GM19043 (cell line): ENCODE measurements around the gene SLC9C2.
"Not testable (repeated sequence)": the region's sequence is repeated elsewhere in the genome, so short reads cannot be mapped to it uniquely, and the experiment has no call there.

Source experiments
- ATAC-seq: cut with Tn5 transposase; IDR thresholded peaks from one replicate; pipeline ENCODE4 v1.9.1; 2021; ENCODE audit warnings: low read depth; ENCODE audit not compliant: unreplicated experiment

SLC9C2 gene

GRCh38 chr1:173603056-173603591 lies at the start of gene SLC9C2:
Gene SLC9C2, minus strand, starts transcription at chr1:173603072. Its CDS starts 1,296 bp downstream, at chr1:173601776.
- ATAC-seq = no peak

DNA sequence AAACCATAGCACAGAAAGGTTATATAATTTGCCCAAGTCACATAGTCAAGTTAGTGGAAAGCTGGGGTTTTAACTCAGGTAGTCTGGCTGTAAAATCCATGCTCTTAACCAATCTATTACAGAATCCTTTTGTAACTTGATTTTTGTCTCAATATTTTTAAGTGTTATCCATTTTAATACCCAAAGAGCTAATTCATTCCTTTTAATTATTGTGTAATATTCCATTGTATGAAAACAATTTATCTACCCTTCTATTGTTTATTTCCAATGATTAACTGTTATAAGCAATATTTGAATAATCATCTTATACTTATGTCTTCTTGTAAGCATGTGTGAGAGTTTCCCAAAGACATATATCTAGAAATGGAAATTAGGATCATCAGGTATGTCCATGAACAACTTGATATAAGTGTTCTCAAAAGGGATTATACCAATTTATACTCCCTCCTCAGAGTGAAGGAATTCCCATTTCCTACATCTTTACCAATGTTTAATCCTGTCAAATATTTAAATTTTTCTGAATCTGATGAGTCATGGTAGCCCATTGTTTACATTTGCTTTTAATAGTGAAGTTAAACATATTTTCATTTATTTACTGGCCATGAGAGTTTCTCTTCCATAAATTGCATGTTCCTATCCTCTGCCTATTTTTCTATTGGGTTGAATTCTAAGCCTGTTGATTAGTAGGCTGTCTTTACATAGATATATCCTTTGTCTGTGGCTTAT lies 46.2 kb upstream of the SLC9C2 start:
- ATAC-seq = no peak

DNA sequence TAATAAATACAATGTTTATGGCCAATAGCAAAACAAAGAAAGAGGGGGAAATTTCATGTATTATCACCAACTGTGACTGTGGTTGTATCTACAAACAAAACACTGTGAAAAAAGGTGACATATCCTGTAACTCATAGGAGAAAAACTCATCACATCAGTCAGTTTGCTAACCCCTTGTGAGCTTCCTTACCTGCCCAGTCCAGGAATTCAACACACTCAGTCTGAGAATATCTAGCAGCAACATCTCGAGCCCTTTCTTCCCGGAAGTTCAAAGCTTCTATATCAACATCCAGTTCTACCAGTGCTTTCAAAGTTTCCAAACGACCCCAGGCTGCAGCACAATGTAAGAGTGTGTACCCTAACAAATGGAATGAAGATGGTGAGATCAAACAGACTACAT lies 43.8 kb upstream of the SLC9C2 start:
- no peak for ATAC-seq

- ATAC-seq = not testable (repeated sequence)
These were observed 39.7 kb upstream of the SLC9C2 start for GRCh38 chr1:173642450-173643139.

DNA sequence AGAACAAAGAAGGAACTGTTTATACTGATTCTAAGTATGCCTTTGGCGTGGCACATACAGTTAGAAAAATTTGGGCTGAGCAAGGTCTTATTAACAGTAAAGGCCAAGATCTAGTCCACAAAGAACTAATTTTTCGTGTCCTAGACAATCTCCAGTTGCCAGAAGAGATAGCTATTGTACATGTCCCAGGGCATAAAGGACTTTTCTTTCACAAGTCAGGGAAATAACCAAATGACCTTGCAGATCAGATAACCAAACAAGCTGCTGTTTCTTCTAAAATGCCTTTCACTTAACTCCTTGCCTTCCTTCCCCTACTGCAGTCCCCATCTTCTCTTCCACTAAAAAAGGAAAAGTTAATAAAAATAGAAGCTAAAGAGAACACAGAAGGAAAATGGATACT lies 36.2 kb upstream of the SLC9C2 start:
- ATAC-seq = no peak

- no peak for ATAC-seq
These were observed 35.5 kb upstream of the SLC9C2 start for GRCh38 chr1:173638043-173639021.

GRCh38 chr1:173637236-173638042 lies 34.6 kb upstream of the SLC9C2 start:
- ATAC-seq = not testable (repeated sequence)

- ATAC-seq = no peak
These were observed 32.2 kb upstream of the SLC9C2 start, which contains the start of gene TEX50 for GRCh38 chr1:173635116-173635515. Gene TEX50, plus strand, starts transcription at chr1:173635338. Its CDS starts 184 bp downstream, at chr1:173635522.

DNA sequence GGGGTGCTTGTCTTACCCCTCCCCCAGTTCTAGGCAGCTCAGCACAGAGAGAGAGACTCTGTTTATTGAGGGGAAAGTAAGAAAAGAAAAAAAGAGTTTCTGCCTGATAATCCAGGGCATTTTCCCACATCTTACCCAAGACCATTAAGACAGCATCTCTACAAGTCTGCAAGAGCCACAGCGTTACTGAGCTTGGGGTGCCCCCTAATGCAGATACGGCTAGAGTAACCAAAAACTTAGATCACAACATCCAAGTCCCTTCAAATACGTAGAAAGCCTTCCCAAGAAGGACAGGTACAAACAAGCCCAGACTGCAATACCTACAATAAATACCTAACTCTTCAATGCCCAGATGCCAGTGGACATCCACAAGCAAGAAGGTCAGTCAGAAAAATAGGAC lies 26.0 kb upstream of the SLC9C2 start:
- no peak for ATAC-seq

- no peak for ATAC-seq
These were observed 24.4 kb upstream of the SLC9C2 start for GRCh38 chr1:173627269-173627668.

DNA sequence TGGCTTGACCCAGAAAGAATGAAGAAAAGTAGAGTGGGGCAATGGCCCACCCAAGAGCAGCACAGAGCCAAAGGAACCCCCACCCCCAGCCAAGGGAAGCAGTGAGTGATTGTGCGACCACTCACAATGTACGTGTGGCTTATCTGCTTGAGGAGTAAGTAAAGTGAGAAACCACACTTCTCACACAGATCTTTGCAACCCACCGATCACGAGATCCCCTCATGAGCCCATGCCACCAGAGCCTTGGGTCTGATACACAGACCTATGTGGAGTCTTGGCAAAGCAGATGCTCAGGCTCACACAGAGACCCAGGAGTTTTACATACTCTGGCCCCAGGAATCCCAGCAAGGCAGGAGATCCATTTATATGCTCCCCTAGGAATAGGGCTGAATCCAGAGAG lies 14.0 kb upstream of the SLC9C2 start:
- no peak for ATAC-seq

GRCh38 chr1:173613086-173613485 lies 10.2 kb upstream of the SLC9C2 start:
- ATAC-seq = not testable (repeated sequence)

GRCh38 chr1:173608503-173609216 lies 5.8 kb upstream of the SLC9C2 start:
- no peak for ATAC-seq

GRCh38 chr1:173601588-173601987 lies 1.3 kb downstream of the SLC9C2 start:
- peak; percentile 83 for ATAC-seq

- ATAC-seq = no peak
These were observed 6.6 kb downstream of the SLC9C2 start for GRCh38 chr1:173596097-173596825.

GRCh38 chr1:173591138-173591537 lies 11.7 kb downstream of the SLC9C2 start:
- ATAC-seq = not testable (repeated sequence)

- ATAC-seq = no peak
These were observed 12.3 kb downstream of the SLC9C2 start for GRCh38 chr1:173590557-173590956.

DNA sequence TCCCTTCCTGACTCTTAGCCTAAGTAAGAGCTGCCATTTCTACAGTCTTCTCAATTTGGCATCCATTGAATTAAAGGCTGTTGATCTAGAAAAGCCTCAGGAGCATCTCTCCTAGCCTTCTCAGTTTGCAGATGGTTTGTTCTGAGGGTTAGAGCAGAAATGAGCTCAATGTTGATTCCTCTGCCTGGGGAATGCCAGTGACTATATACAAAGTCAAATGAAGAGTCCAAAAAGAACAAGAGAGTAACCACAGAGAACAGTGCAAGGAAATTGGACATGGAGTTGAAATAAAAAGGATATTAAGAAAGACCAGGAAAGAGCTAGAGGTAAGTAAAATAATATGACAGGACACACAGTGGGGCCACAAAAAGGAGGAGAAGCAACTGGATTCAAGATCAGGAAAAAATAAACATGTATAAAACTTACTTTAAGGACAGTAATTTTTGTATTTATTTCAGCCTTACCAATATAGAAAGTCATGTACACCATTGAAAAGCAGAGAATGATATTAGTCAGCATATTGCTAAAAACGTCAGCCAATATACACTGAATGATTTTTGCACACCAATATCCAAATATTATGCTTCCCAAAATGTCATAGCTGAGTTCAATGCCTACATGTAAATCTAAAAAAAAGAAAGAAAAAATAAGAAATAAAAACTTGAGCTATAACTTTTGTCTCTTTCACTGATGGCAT lies 21.3 kb downstream of the SLC9C2 start:
- ATAC-seq = no peak
